DMS153 treated with DMSO at 0.1 percent for 48 hours (cell line): ENCODE results near the gene BAZ2B.
"Not testable (repeated sequence)": the region's sequence is repeated elsewhere in the genome, so short reads cannot be mapped to it uniquely, and the experiment has no call there.

Experiments used
- DNase-seq: peaks from one replicate; lab custom pipeline; 2025; ENCODE audit not compliant: unreplicated experiment; lab: John Stamatoyannopoulos, UW

The BAZ2B gene

GRCh38 chr2:159427048-159427447 lies 189.3 kb downstream of the BAZ2B start:
- no peak for DNase-seq

DNA sequence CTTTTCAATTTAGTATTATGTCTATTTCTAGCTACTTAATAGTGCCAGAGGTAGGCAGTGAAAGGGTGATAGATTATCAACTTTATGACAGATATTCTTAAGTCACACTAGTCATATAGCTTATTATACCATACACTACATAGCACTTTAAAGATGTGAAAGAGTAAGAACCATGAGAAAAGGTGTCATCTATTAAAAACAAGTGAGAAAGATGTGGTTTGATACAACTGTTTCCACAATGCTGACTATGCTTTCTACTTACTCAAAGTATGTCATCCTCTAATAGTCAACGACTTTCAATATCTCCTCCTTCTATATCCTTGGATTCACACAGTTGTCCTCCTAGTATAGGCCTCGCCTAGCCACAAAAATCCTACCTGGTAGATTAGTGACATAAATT lies 196.9 kb downstream of the BAZ2B start:
- no peak for DNase-seq

DNA sequence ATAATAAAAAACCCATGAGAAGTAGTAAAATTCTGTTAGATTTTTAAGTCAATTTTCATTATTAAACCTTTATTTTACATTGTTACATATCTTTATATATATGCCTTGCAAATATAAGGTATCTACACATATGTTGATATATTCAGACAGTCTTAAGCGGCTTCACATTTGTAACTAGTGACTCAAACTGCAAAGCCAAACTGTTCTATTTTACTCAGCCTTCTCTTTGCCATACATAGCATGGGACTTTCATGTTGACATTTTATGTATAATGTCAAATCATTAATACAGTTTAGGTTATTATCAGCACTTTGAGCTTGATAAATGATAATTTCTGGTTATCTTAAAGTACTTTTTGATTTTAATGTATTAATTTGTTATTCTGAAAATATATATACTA lies 204.9 kb downstream of the BAZ2B start:
- no peak for DNase-seq

DNA sequence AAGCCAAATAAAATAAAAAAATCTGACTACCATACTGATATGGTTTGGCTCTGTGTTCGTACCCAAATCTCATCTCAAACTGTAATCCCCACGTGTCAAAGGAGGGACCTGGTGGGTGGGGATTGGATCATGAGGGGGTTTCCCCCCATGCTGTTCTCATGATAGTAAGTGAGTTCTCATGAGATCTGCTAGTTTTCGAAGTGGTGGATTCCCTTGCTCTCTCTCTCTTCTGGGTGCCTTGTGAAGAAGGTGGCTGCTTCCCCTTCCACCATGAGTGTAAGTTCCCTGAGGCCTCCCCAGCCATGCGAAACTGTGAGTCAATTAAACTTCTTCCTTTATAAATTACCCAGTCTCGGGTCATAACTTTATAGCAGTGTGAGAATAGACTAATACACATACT lies 206.1 kb downstream of the BAZ2B start:
- no peak for DNase-seq

DNA sequence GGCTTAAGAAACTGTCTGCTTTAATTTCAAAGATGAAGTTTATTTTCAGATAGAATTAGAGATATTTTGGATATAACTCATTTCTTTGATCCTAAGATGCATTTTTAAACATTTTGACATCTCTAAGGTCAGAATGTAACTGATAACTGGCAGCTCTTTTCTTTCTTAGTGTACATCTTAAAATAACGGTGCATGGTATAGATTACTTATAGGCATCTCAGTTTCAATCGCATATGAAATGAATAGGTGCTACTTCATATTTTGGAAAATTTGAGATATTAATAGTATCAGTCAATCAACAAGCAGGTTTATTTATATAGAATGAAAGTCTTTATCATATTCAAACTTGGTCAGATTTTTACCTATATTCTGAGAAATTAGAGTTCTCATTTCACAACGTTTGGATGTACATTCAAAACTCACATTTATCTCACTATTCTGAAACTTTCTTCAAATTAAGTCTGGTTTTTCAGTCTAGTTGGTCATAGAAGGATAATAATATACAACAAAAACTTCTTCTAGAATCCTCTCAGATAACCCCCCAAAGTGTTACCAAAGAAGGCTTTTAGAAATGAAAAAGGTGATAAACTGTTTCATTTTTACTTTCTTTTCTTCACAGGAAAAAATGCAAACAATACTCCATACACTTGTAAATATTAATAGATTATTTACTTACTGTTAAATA lies 207.1 kb downstream of the BAZ2B start:
- DNase-seq, result no peak

DNA sequence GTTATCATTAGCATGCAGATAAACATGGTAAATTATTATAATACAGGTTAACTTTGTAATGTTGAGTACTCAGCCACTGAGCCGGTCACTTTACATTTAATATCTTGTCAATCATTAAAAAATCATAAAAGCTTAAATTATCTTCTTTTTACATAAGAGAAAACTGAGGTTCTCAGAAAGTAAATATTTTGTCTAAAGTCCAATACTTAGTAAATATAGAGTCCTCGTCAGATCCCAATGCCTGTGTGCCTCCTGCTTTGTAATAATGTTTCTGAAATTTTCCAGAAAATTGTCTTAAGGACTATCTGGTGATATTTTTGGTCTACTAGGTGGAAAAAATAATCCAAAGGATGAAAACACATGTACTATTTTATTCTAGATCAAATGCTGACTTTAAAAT lies 213.6 kb downstream of the BAZ2B start:
- DNase-seq, result no peak

GRCh38 chr2:159402160-159402559 lies 214.2 kb downstream of the BAZ2B start:
- not testable (repeated sequence) for DNase-seq

DNA sequence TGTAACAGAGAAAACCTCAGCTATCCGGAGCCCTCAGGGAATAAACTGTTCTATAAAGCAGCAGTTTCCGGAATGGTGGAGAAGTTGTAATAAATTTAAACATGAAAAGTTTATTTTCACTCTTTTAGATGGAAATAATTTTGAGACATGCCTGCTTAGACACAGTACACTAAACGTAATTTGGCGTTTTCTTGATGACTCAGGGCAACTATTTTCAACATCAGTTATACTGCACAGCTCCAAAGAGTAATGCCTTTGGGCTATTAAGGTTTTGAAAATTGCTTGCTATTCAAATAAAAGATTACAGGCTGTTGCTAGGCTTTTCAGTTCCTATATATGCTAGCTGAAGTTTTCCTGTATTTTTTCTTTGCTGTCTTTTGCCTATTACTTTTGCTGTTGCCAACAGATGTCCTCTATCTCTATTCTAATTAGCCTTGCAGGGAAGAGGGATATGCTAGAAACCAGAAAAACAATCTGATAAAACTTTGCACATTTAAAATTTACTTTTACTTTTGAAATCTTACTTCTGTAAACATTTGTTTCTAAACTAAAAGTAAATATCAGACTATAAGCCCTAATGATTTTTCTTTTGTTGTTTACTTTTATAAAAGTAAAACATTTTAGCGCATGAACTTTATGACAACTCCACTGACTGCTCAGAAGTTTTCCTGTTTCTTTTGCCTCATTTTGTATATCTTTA lies 216.5 kb downstream of the BAZ2B start:
- no peak for DNase-seq

- peak; percentile 30 for DNase-seq
Observed at GRCh38 chr2:159396799-159397198, 219.5 kb downstream of the BAZ2B start.

- DNase-seq, result no peak
Observed at GRCh38 chr2:159382447-159383028, 233.8 kb downstream of the BAZ2B start.

- DNase-seq, result no peak
Observed at GRCh38 chr2:159381574-159381973, 234.8 kb downstream of the BAZ2B start.

DNA sequence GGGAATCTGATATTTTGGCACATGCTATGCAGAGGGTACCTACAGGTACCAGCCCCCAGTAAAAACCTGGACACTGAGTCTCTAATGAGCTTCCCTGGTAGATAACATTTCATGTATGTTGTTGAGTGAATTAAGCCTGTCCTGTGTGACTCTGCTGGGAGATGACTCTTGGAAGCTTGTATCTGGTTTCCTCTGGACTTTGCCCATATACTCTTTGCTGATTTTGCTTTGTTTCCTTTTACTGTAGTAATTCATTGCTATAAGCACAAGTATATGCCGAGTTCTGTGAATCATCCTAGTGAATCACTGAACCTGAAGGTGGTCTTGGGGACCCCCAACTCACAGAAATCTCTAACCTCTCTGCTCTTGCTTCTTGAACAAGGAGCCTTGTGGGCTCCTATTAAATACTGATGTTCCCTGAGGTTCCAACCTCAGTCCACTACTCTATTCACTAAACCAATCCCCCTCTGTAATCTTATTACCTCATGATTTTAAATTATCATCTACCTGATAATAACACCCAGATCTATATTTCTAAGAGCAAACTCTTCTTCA lies 235.6 kb downstream of the BAZ2B start:
- DNase-seq, result no peak

- no peak for DNase-seq
Observed at GRCh38 chr2:159379181-159379580, 237.2 kb downstream of the BAZ2B start.

GRCh38 chr2:159375241-159375640 lies 241.1 kb downstream of the BAZ2B start:
- no peak for DNase-seq

GRCh38 chr2:159371506-159371905 lies 244.8 kb downstream of the BAZ2B start:
- DNase-seq, result no peak

- no peak for DNase-seq
Observed at GRCh38 chr2:159366538-159366937, 249.8 kb downstream of the BAZ2B start.

DNA sequence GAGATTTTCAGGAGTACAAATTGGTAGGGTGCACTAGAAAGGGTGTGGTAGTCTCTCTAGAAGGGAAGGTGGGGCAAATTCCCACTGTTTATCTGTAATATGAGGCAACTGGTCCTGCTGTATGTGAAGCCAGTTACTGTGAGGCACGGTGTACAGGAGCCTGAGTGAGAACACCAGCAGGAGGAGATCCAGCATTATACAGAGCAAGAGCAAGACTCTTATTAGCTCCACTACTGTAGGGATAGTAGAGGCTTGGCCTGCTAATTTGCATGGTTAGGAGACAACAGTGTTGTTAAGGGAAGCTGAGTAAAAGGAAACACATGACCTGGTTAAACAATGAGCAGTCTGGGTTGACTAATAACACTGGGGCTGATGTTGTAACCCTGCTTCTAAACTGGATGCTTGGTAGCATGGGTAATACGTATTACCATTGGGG lies 253.5 kb downstream of the BAZ2B start:
- no peak for DNase-seq

DNA sequence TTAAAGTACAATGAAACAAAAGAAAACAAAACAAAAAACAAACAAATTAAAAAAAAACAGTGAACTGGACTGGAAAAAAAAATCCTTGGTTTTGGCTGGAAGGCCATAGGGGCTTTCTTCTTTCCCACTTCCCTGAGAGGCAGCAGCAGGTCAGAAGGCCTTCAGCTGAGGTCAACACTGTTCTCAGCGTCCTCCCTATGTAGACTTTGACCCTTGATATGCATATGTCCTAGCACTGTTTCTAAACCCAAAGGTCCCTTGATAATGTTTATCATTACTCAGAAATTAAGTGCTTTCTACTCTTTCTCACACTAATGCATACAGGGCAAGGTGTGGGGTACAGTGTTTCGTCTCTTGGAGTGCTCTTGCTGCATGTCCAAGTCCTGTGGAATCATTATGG lies 254.3 kb downstream of the BAZ2B start:
- no peak for DNase-seq

DNA sequence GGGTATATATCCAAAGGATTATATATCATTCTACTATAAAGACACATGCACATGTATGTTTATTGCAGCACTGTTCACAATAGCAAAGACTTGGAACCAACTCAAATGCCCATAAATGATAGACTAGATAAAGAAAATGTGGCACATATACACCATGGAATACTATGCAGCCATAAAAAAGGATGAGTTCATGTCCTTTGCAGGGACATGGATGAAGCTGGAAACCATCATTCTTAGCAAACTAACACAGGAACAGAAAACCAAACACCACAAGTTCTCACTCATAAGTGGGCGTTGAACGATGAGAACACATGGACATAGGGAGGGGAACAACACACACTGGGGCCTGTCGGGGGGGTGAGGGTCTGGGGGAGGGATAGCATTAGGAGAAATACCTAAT lies 254.7 kb downstream of the BAZ2B start:
- DNase-seq, result not testable (repeated sequence)

DNA sequence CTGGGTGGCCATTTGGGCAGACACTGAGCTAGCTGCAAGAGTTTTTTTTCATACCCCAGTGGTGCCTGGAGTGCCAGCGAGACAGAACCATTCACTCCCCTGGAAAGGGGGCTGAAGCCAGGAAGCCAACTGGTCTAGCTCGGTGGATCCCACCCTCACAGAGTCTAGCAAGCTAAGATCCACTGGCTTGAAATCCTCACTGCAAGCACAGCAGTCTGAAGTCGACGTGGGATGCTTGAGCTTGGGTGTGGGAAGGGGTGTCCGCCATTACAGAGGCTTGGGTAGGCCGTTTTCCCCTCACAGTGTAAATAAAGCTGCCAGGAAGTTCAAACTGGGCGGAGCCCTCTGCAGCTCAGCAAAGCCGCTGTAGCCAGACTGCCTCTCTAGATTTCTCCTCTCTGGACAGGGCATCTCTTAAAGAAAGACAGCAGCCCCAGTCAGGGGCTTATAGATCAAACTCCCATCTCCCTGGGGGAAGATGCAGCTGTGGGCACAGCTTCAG lies 260.2 kb downstream of the BAZ2B start:
- no peak for DNase-seq

DNA sequence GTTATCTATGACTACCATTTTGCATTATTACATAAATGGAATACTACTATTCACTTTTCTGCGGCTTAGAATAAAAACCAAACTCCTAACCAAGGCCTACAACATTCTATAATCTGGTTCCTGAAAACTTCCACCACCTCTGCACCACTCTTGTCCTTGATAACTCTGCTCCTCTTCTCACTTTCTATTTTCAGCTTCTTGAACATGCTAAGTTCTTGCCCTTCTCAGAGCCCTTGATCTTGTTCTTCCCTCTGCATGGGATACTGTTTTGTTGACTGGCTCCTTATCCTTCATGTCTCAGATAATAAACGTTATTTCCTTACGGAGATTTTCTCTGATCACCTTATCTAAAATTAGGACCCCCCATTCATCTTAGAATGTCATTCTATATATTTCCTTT lies 264.4 kb downstream of the BAZ2B start:
- no peak for DNase-seq
